ENCODE results near the gene B3GNT7.

DNA sequence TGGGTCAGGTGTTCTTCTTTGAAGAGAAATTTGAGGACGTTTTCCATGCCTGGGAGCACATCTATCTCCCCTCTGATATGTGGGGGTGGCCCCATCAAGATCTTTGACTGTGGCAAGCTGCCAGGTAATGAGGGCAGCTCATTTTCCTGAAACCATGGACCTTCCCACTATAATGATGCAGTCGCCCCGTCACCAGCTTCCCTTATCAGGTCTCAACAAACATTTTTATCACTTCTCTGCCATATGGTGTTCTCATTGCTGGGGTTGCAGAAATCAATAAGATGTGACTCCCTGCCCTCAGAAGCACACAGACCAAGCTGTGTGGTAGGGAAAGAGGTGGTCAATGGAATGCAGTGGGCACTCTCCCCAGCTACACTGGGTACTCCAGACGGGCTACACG, 48.4 kb upstream of the B3GNT7 start:
- no peak for TF ChIP-seq TCF7L2 (IDR thresholded peaks at IDR 0.05; ENCODE audit: low read depth, low read length)
- TF ChIP-seq CTCF (IDR thresholded peaks at IDR 0.05): no peak
- no peak for TF ChIP-seq POLR2AphosphoS5 (IDR thresholded peaks at IDR 0.05; ENCODE audit: low read depth, low read length)

Measured in Panc1 (cell line).